ENCODE measurements around the gene SALL4.
"Not testable (repeated sequence)": the region's sequence is repeated elsewhere in the genome, so short reads cannot be mapped to it uniquely, and the experiment has no call there.

Gene SALL4

GRCh38 chr20:51763965-51764602 is 38.2 kb downstream of the SALL4 start:
- Mint-ChIP-seq H3K36me3 (ENCODE audit: low read depth) (peaks cover 4% of the 10 kb centered on the region), H3K9me3 (no peaks in the 10 kb centered on the region), H3K27me3 (ENCODE audit: low read depth) (peaks cover 20% of the 10 kb centered on the region), H3K27ac (no peak overlapping the region), H3K4me3 (no peak overlapping the region), H3K4me1 (ENCODE audit: low read depth) (peaks cover 5% of the 10 kb centered on the region)

GRCh38 chr20:51760905-51761546 is 41.3 kb downstream of the SALL4 start:
- Mint-ChIP-seq H3K27me3 (ENCODE audit: low read depth) (peaks cover 9% of the 10 kb centered on the region), H3K9me3 (no peaks in the 10 kb centered on the region)

GRCh38 chr20:51759769-51760510 is 42.4 kb downstream of the SALL4 start:
- H3K4me3 Mint-ChIP-seq = no peak overlapping the region
- H3K9me3 Mint-ChIP-seq = no peaks in the 10 kb centered on the region
- peaks cover under 1% of the 10 kb centered on the region for H3K27me3 Mint-ChIP-seq (ENCODE audit: low read depth)
- no peaks in the 10 kb centered on the region for H3K36me3 Mint-ChIP-seq (ENCODE audit: low read depth)
- H3K27ac Mint-ChIP-seq = no peak overlapping the region
- H3K4me1 Mint-ChIP-seq (ENCODE audit: low read depth) = no peaks in the 10 kb centered on the region

More at GRCh38 chr20:51760905-51761546, 41.3 kb downstream of the SALL4 start:
- no peaks in the 10 kb centered on the region for H3K36me3 Mint-ChIP-seq (ENCODE audit: low read depth)
- H3K4me1 Mint-ChIP-seq (ENCODE audit: low read depth) = no peaks in the 10 kb centered on the region
- H3K4me3 Mint-ChIP-seq = no peak overlapping the region
- no peak overlapping the region for H3K27ac Mint-ChIP-seq

GRCh38 chr20:51758978-51759544 is 43.3 kb downstream of the SALL4 start:
- Mint-ChIP-seq H3K9me3 (no peaks in the 10 kb centered on the region), H3K4me3 (no peak overlapping the region), H3K27me3 (ENCODE audit: low read depth) (no peaks in the 10 kb centered on the region), H3K27ac (no peak overlapping the region), H3K4me1 (ENCODE audit: low read depth) (no peaks in the 10 kb centered on the region), H3K36me3 (ENCODE audit: low read depth) (no peaks in the 10 kb centered on the region)

DNA sequence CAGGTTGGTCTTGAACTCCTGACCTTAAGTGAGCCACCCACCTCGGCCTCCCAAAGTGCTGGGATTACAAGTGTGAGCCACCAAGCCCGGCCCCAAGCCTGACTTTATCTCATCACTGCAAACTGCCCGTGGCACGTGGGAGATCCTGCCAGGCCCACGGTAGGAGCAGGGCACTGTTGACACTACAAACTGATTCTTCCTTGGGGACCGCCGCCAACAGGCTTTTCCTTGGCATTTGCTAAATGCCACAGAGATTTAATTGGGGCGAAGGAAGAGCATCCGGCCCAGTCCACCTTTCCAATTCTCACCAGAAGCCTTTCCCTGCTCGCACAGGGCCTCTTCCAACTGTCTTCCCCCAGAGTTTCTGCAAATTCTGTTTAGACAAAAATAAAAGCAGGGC is 45.1 kb downstream of the SALL4 start:
- Mint-ChIP-seq H3K4me1 (ENCODE audit: low read depth) (no peaks in the 10 kb centered on the region), H3K4me3 (no peak overlapping the region), H3K27ac (no peak overlapping the region), H3K27me3 (ENCODE audit: low read depth) (no peaks in the 10 kb centered on the region), H3K36me3 (ENCODE audit: low read depth) (no peaks in the 10 kb centered on the region), H3K9me3 (no peaks in the 10 kb centered on the region)

DNA sequence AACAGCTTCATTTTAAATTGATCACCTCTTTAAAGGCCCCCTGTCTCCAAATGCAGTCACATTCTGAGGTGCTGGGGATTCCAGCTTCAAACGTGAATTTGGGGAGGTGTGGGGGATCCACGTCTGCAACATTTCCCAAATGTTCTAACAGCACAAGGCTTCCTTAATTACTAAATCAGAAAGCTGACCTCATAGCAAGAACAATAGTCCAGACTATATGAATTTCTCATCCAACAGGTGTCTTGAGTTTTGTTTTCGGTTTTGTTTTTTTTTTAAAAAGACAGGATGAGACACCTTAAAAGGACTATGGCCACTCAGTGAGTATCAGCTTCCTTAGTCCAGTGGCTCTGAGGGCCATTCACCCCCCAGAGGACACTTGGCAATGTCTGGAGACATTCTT is 45.7 kb downstream of the SALL4 start:
- Mint-ChIP-seq H3K4me1 (ENCODE audit: low read depth) (no peaks in the 10 kb centered on the region), H3K36me3 (ENCODE audit: low read depth) (no peaks in the 10 kb centered on the region), H3K27me3 (ENCODE audit: low read depth) (no peaks in the 10 kb centered on the region), H3K4me3 (no peak overlapping the region), H3K27ac (no peak overlapping the region), H3K9me3 (no peaks in the 10 kb centered on the region)

DNA sequence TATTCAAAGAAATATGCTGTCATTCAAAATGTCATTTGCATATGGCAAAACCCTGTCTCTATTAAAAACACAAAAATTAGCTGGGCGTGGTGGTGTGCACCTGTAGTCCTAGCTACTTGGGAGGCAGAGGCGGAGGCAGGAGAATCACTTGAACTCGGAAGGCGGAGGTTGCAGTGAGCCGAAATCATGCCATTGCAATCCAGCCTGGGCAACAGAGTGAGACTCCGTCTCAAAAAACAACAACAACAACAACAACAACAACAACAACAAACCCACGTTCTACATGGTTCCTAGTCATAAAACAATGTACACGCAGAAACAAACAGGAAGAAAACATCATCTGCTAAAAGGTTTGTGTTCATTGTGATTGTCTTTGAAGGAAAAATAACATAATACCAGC is 49.1 kb downstream of the SALL4 start:
- H3K4me1 Mint-ChIP-seq (ENCODE audit: low read depth); H3K27ac Mint-ChIP-seq; H3K27me3 Mint-ChIP-seq (ENCODE audit: low read depth); H3K36me3 Mint-ChIP-seq (ENCODE audit: low read depth); H3K4me3 Mint-ChIP-seq; H3K9me3 Mint-ChIP-seq: not testable (repeated sequence)

GRCh38 chr20:51752343-51752951 is 49.9 kb downstream of the SALL4 start:
- peaks cover 3% of the 10 kb centered on the region for H3K4me1 Mint-ChIP-seq (ENCODE audit: low read depth)
- H3K27ac Mint-ChIP-seq = no peak overlapping the region
- no peaks in the 10 kb centered on the region for H3K36me3 Mint-ChIP-seq (ENCODE audit: low read depth)
- no peak overlapping the region for H3K4me3 Mint-ChIP-seq
- H3K27me3 Mint-ChIP-seq (ENCODE audit: low read depth) = peaks cover 4% of the 10 kb centered on the region
- H3K9me3 Mint-ChIP-seq = no peaks in the 10 kb centered on the region

DNA sequence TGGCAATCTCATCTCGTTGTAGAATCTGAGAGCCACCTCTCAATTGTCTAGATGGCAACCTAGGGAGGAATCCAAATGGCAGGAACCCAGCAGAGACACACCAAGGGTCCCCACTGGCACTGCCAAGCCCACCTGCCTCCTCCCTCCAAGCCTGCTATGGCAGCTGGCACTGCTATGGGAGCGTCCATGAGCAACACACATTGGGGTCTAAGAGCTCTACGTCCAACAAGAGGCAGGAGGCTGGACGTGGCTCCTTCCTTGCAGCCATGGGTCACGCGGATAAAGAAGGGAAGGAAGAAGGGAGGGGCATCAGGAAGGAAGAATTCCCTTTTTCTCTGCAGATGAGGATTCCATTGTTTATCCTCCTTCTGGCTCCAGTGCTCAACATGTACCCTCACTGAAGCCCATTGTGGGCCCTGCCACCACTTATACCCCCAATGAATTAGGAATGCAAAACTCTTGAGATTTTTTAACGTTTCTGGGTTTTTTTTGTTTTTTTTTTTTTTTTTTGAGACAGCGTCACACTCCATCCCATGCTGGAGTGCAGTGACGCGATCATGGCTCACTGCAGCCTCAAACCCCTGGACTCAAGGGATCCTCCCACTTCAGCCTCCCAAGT is 51.4 kb downstream of the SALL4 start:
- no peak overlapping the region for H3K4me3 Mint-ChIP-seq
- H3K4me1 Mint-ChIP-seq (ENCODE audit: low read depth) = peaks cover 3% of the 10 kb centered on the region
- no peak overlapping the region for H3K27ac Mint-ChIP-seq
- peaks cover 4% of the 10 kb centered on the region for H3K27me3 Mint-ChIP-seq (ENCODE audit: low read depth)
- H3K9me3 Mint-ChIP-seq = no peaks in the 10 kb centered on the region
- no peaks in the 10 kb centered on the region for H3K36me3 Mint-ChIP-seq (ENCODE audit: low read depth)

DNA sequence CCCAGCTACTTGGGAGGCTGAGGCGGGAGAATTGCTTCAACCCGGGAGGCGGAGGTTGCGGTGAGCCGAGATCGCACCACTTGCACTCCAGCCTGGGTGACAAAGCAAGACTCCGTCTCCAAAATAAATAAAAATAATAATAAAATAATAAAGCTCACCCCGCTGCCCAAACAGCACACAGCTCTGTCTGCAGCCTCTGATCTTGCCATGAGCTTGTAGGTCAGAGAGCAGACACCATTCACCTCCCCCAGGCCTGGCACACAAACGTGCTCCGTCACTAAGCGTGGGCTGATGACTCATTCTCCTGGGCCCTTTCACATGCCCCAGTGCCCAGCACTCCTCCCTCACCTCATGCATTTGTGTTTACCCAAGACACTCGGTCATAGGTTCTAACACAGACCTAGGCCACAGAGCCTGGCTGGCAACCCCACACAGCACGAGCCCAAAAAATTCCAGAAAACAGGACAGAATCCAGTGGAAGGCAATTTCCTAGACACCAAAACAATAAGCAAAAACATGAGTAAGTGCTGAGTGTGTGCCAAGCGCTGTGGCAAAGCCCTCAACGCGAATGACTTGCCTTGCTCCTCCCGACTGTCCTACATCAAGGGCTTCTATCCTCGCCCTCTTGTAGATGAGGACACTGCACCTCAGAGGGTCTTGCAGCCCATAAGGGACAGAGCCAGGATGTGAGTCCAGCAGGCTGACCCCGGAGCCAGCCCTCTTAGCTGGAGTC is 52.1 kb downstream of the SALL4 start:
- Mint-ChIP-seq H3K4me1 (ENCODE audit: low read depth) (peaks cover 3% of the 10 kb centered on the region), H3K27ac (no peak overlapping the region), H3K36me3 (ENCODE audit: low read depth) (no peaks in the 10 kb centered on the region), H3K27me3 (ENCODE audit: low read depth) (peaks cover 4% of the 10 kb centered on the region), H3K9me3 (no peaks in the 10 kb centered on the region), H3K4me3 (no peak overlapping the region)

- H3K36me3 Mint-ChIP-seq (ENCODE audit: low read depth) = no peaks in the 10 kb centered on the region
- H3K9me3 Mint-ChIP-seq = no peaks in the 10 kb centered on the region
- H3K4me3 Mint-ChIP-seq = no peak overlapping the region
- H3K4me1 Mint-ChIP-seq (ENCODE audit: low read depth) = peaks cover 3% of the 10 kb centered on the region
- H3K27me3 Mint-ChIP-seq (ENCODE audit: low read depth) = peaks cover 4% of the 10 kb centered on the region
- H3K27ac Mint-ChIP-seq = no peak overlapping the region
Observed at GRCh38 chr20:51749674-51750036, 52.7 kb downstream of the SALL4 start.

DNA sequence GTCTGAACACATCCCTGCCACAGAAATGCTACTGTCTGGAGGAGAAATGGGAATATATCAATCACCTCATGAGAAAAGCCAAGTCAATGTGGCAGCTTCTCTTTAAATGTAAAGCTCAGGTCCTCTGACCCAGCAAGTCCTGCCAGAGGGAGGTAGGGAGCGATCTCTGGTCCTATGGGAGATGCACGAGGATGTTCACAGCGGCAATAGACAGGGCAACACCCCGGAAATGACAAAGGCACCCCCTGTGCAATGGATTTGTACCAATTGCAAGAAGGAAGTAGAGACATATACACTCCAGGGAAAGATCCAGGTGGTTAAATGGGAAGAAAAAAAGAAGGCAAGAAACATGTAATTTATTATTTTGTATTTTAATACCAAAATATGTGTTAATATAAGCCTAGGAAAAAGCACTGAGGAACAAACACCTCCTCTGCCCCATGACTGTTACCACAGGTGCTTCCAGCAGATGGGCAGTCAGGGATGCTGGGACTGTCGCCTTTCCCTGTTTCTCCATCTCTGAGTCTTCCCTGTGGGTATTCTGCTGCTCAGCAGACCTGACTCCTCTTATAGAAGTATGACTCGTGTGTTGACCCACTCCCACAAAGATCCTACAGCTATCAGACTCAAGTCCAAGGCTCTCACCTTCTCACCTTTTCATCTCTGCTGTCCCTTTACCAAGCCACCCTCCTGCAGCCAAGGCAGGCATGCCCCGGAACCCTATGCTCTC is 55.0 kb downstream of the SALL4 start:
- H3K9me3 Mint-ChIP-seq = no peaks in the 10 kb centered on the region

DNA sequence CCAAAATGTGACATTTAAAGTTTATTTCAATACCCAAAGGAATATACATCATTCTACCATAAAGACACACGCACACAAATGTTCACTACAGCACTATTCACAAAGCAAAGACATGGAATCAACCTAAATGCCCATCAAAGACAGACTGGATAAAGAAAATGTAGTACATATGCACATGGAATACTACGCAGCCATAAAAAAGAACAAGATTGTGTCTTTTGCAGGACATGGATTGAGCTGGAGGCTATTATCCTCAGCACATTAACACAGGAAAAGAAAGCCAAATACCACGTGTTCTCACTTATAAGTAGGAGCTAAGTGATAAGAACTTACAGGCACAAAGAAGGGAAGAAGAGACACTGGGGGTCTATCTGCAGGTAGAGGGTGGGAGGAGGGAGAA is 56.5 kb downstream of the SALL4 start:
- Mint-ChIP-seq H3K4me3 (no peak overlapping the region), H3K36me3 (ENCODE audit: low read depth) (no peaks in the 10 kb centered on the region), H3K4me1 (ENCODE audit: low read depth) (peaks cover 6% of the 10 kb centered on the region), H3K27ac (no peak overlapping the region), H3K27me3 (ENCODE audit: low read depth) (peaks cover 4% of the 10 kb centered on the region), H3K9me3 (no peaks in the 10 kb centered on the region)

More for the DNA sequence above, 55.0 kb downstream of the SALL4 start:
- Mint-ChIP-seq H3K27me3 (ENCODE audit: low read depth) (peaks cover 4% of the 10 kb centered on the region), H3K36me3 (ENCODE audit: low read depth) (no peaks in the 10 kb centered on the region), H3K27ac (no peak overlapping the region), H3K4me3 (no peak overlapping the region), H3K4me1 (ENCODE audit: low read depth) (peaks cover 6% of the 10 kb centered on the region)
